Endodermal cell (in vitro differentiated cells): ENCODE data around the gene SPRED2. TPM values are rescaled to one million over a fixed set of nuclear protein-coding genes. Genes with fewer than 3 reads are reported as not detected.

Experiments
- DNase-seq: peaks from one replicate; pipeline ENCODE4 v3.0.0-alpha.2; 2017
- H3K27ac ChIP-seq: 2 replicates; pipeline ENCODE4 v1.5.1; 2013; ENCODE audit warnings: mild to moderate bottlenecking, low read depth, low read length, moderate library complexity
- H3K27me3 ChIP-seq: 2 replicates; pipeline ENCODE4 v1.6.1; 2013; ENCODE audit warnings: mild to moderate bottlenecking, low read length, moderate library complexity; ENCODE audit not compliant: insufficient read depth, control insufficient read depth, poor library complexity, severe bottlenecking
- H3K36me3 ChIP-seq: 2 replicates; pipeline ENCODE4 v1.7.0; 2013; ENCODE audit warnings: mild to moderate bottlenecking, low read length, moderate library complexity; ENCODE audit not compliant: control insufficient read depth, insufficient read depth
- H3K4me1 ChIP-seq: one replicate; pipeline ENCODE4 v1.7.0; 2013; ENCODE audit warnings: low read length; ENCODE audit not compliant: control insufficient read depth, insufficient read depth
- H3K4me3 ChIP-seq: 2 replicates; pipeline ENCODE4 v1.5.1; 2013; ENCODE audit warnings: mild to moderate bottlenecking, low read length, moderate library complexity
- H3K9ac ChIP-seq: 2 replicates; pipeline ENCODE4 v1.6.1; 2013; ENCODE audit warnings: mild to moderate bottlenecking, low read length, moderate library complexity; ENCODE audit not compliant: poor library complexity, severe bottlenecking; ENCODE audit errors: extremely low read depth
- H3K9me3 ChIP-seq: 2 replicates; pipeline ENCODE4 v1.6.1; 2013; ENCODE audit warnings: mild to moderate bottlenecking, low read length, moderate library complexity; ENCODE audit not compliant: control insufficient read depth
- H3K27ac Mint-ChIP-seq: 2 replicates; pipeline ENCODE4 v1.8.0; 2020; ENCODE audit warnings: mixed read lengths
- H3K27me3 Mint-ChIP-seq: 2 replicates; pipeline ENCODE4 v1.8.0; 2021; ENCODE audit warnings: mild to moderate bottlenecking, mixed read lengths; ENCODE audit not compliant: insufficient read depth
- H3K36me3 Mint-ChIP-seq: 2 replicates; pipeline ENCODE4 v1.8.0; 2020; ENCODE audit warnings: low read depth, mixed read lengths
- H3K4me1 Mint-ChIP-seq: 2 replicates; pipeline ENCODE4 v1.8.0; 2020; ENCODE audit warnings: mixed read lengths
- H3K4me3 Mint-ChIP-seq: 2 replicates; pipeline ENCODE4 v1.8.0; 2020; ENCODE audit warnings: mild to moderate bottlenecking, moderate library complexity, mixed read lengths
- H3K9me3 Mint-ChIP-seq: 2 replicates; pipeline ENCODE4 v1.8.0; 2020; ENCODE audit warnings: mild to moderate bottlenecking, mixed read lengths
- WGBS, 2 experiments: methylation state at CpG; one replicate each; pipeline versions ENCODE4 v1.1.5 to v1.1.7; 2013; ENCODE audit warnings: missing lambda C conversion rate in 2 of 2, mixed read lengths in 1 of 2; ENCODE audit not compliant: insufficient coverage in 1 of 2, insufficient read length in 1 of 2; 5-methylcytosine and 5-hydroxymethylcytosine counted together
- total RNA-seq, 2 donors: library from RNA; stranded (reverse); fragmentation: NEBNext Ultra II Directional in 1 of 2; extraction: Animal tissue kit (Norgen Biotek cat#: 25700) in 1 of 2; gene quantifications; 2 replicates in 1 of 2; 3 replicates in 1 of 2; pipeline ENCODE4 v1.2.1, GENCODE V29; 2021
- TF ChIP-seq, protein P1 (sequence below): fragments of 200-600 bp; sonication (generic); conservative IDR thresholded peaks from 2 replicates; pipeline ENCODE4 v1.5.0; 2021; ENCODE audit warnings: antibody characterized with exemption, mild to moderate bottlenecking

Gene SPRED2
- total RNA-seq, 2 donors from 2014 or later: 60.3 to 70.1 TPM

DNA sequence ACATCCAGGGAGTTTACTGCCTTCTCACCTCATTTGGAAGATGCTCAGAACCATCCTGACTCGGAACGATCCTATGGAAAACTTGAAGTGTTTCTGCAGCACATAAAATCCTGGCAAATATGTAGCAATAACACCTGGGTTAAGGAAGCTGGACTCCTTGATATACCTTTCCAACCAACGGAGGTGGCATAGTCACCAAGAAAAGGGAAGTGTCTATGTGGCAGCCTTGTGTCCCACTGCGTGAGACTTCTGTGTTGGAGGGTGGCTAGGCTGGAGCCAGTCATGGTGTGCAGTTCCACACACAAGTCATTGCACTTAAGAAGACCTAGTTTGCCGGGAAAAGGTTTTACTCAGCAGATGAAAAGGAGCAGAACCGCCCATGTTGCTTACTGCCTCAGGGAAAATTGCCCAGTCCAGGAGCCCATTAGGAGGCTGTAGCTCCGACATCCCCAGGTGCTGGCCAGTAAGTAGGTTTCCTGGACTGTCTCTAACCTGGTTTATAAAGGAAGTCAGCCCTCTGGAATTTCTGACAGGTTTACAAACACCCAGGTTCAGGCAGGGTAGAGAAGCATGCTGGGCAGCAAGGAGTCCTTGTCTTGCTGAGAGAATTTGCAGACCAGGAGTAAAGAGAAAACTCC, 46.2 kb upstream of the SPRED2 start:
- H3K4me3 ChIP-seq: no peak overlapping the region
- Mint-ChIP-seq H3K36me3 (no peaks in the 10 kb centered on the region), H3K9me3 (peaks cover 5% of the 10 kb centered on the region), H3K27ac (no peak overlapping the region), H3K4me3 (no peak overlapping the region), H3K27me3 (peaks cover 11% of the 10 kb centered on the region), H3K4me1 (peaks cover 15% of the 10 kb centered on the region)
- H3K27me3 ChIP-seq: no peaks in the 10 kb centered on the region
- no peak overlapping the region for H3K27ac ChIP-seq
- no peaks in the 10 kb centered on the region for H3K36me3 ChIP-seq
- WGBS, 2 experiments: 87 to 94% methylated on average over 6 to 7 of the region's 7 CpGs
- TF ChIP-seq, protein P1, sequence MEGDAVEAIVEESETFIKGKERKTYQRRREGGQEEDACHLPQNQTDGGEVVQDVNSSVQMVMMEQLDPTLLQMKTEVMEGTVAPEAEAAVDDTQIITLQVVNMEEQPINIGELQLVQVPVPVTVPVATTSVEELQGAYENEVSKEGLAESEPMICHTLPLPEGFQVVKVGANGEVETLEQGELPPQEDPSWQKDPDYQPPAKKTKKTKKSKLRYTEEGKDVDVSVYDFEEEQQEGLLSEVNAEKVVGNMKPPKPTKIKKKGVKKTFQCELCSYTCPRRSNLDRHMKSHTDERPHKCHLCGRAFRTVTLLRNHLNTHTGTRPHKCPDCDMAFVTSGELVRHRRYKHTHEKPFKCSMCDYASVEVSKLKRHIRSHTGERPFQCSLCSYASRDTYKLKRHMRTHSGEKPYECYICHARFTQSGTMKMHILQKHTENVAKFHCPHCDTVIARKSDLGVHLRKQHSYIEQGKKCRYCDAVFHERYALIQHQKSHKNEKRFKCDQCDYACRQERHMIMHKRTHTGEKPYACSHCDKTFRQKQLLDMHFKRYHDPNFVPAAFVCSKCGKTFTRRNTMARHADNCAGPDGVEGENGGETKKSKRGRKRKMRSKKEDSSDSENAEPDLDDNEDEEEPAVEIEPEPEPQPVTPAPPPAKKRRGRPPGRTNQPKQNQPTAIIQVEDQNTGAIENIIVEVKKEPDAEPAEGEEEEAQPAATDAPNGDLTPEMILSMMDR: no peak
- no peak overlapping the region for H3K9ac ChIP-seq
- no peaks in the 10 kb centered on the region for H3K4me1 ChIP-seq
- peaks cover 14% of the 10 kb centered on the region for H3K9me3 ChIP-seq
- DNase-seq: no peak

DNA sequence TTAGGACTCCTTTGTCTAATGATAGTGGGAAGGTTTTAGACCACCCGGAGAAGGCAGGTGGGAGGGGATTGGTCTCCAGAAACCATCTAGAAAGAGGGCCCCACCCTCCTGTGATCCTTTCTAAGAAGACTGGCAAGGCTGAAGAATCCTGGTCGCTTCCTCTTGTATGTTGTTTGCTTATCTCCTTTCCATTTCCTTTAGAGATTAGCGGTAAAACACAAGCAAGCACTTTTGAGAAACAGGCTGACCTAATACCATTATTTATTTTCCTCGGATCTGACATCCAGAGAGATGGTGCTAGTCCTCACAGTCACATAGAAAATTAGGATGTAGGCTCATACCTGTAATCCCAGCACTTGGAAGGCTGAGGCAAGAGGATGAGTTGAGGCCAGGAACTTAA, 45.2 kb upstream of the SPRED2 start:
- DNase-seq: no peak
- peaks cover 15% of the 10 kb centered on the region for H3K4me1 Mint-ChIP-seq
- Histone ChIP-seq H3K4me1 (no peaks in the 10 kb centered on the region), H3K9me3 (peaks cover 14% of the 10 kb centered on the region), H3K27ac (no peak overlapping the region), H3K36me3 (no peaks in the 10 kb centered on the region), H3K9ac (no peak overlapping the region), H3K27me3 (no peaks in the 10 kb centered on the region), H3K4me3 (no peak overlapping the region)
- TF ChIP-seq, protein P1: no peak
- no peak overlapping the region for H3K27ac Mint-ChIP-seq
- no peaks in the 10 kb centered on the region for H3K36me3 Mint-ChIP-seq
- H3K9me3 Mint-ChIP-seq: no peaks in the 10 kb centered on the region
- H3K27me3 Mint-ChIP-seq: peaks cover 5% of the 10 kb centered on the region
- 81 to 84% methylated on average over 4 of the region's 4 CpGs for whole genome bisulfite sequencing, 2 experiments
- H3K4me3 Mint-ChIP-seq: no peak overlapping the region

DNA sequence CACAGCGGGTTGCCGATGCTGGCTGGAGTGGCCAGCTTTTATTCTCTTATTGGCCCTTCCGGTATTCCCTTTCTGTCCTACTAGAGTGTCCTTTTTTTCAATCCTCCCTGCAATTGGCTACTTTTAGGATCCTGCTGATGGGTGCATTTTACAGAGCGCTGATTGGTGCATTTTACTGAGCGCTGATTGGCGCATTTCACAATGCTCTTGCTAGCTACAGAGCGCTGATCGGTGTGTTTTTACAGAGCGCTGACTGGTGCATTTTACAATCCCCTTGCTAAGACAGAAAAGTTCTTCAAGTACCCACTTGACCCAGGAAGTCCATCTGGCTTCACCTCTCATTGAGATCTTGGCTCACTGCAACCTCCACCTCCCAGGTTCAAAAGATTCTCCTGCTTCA, 44.4 kb upstream of the SPRED2 start:
- TF ChIP-seq, protein P1: no peak
- Histone ChIP-seq H3K4me3 (no peak overlapping the region), H3K36me3 (no peaks in the 10 kb centered on the region), H3K27me3 (no peaks in the 10 kb centered on the region), H3K9ac (no peak overlapping the region), H3K9me3 (peaks cover 14% of the 10 kb centered on the region), H3K4me1 (no peaks in the 10 kb centered on the region), H3K27ac (no peak overlapping the region)
- WGBS, 2 experiments: 92 to 97% methylated on average over 9 of the region's 9 CpGs
- Mint-ChIP-seq H3K4me1 (peaks cover 15% of the 10 kb centered on the region), H3K27ac (no peak overlapping the region), H3K9me3 (no peaks in the 10 kb centered on the region), H3K27me3 (peaks cover 8% of the 10 kb centered on the region), H3K4me3 (no peak overlapping the region), H3K36me3 (no peaks in the 10 kb centered on the region)
- no peak for DNase-seq
